ENCODE data around the gene CCNH.

The CCNH gene

DNA sequence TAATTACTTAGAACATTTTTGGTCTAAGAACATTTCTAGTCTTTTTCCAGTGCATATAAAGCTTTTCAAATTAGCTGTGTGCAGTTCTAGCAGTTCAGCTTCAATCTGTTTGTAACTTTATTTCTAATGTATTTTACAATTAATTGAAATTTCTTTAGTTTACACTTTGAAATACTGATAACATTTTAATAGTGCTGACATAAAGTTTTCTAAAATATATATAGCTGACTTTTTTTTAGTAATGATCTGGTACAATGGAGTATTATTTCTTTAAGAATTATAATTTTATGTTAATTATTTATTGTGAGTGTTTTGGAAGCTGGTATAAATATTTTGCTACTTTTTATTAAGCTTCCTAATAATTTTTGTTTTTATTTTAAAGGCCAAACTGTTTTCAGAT, 43.3 kb downstream of the CCNH start:
- Histone ChIP-seq H3K4me1 (ENCODE audit: control insufficient read depth in 2 of 2, insufficient read depth in 1 of 2, low read depth in 1 of 2, low read length in 2 of 2) (no peaks in the 10 kb centered on the region), H3K23ac (ENCODE audit: low read depth, low read length, poor library complexity) (no peak overlapping the region), H4K8ac (ENCODE audit: low read depth, low read length) (no peak overlapping the region), H3K79me1 (ENCODE audit: low read depth, low read length) (no peaks in the 10 kb centered on the region), H3K4ac (ENCODE audit: low read length) (no peak overlapping the region), H2AK5ac (ENCODE audit: low read depth, low read length) (no peak overlapping the region), H2BK15ac (ENCODE audit: low read length) (no peak overlapping the region), H3K36me3 (replicated peaks in 1 of 2; ENCODE audit: control insufficient read depth in 2 of 2, insufficient read depth in 2 of 2, low read length in 2 of 2) (peaks cover 2 to 89% of the 10 kb centered on the region in 2 donors), H3K27ac (replicated peaks; ENCODE audit: low read length) (no peak overlapping the region), H3K9ac (ENCODE audit: low read depth, low read length, poor library complexity) (no peak overlapping the region), H2BK12ac (ENCODE audit: low read length) (no peak overlapping the region), H3K14ac (ENCODE audit: low read length) (no peak overlapping the region), H3K9me3 (replicated peaks in 1 of 2; ENCODE audit: control insufficient read depth in 2 of 2, insufficient read depth in 1 of 2, low read depth in 1 of 2, low read length in 2 of 2) (no peaks in the 10 kb centered on the region), H4K91ac (ENCODE audit: low read depth, low read length, poor library complexity) (no peak overlapping the region), H2BK120ac (ENCODE audit: low read depth, low read length) (no peak overlapping the region), H3K4me3 (ENCODE audit: low read length in 2 of 2) (no peak overlapping the region), H2BK5ac (ENCODE audit: low read length) (no peak overlapping the region), H2AFZ (ENCODE audit: low read length) (no peak overlapping the region), H3K27me3 (ENCODE audit: control insufficient read depth in 3 of 3, insufficient read depth in 3 of 3, low read depth in 1 of 3, low read length in 3 of 3) (no peaks in the 10 kb centered on the region), H3K4me2 (ENCODE audit: insufficient read depth, low read length, poor library complexity, severe bottlenecking) (no peak overlapping the region), H3K18ac (ENCODE audit: low read length) (no peak overlapping the region)
- no peak for DNase-seq (ENCODE audit: low spot score)

GRCh38 chr5:87368601-87369000, 44.1 kb downstream of the CCNH start:
- Histone ChIP-seq H3K4me1 (ENCODE audit: control insufficient read depth in 2 of 2, insufficient read depth in 1 of 2, low read depth in 1 of 2, low read length in 2 of 2) (no peaks in the 10 kb centered on the region), H2BK12ac (ENCODE audit: low read length) (no peak overlapping the region), H3K18ac (ENCODE audit: low read length) (no peak overlapping the region), H2BK15ac (ENCODE audit: low read length) (no peak overlapping the region), H3K27ac (replicated peaks; ENCODE audit: low read length) (no peak overlapping the region), H3K4ac (ENCODE audit: low read length) (no peak overlapping the region), H4K8ac (ENCODE audit: low read depth, low read length) (no peak overlapping the region), H4K91ac (ENCODE audit: low read depth, low read length, poor library complexity) (no peak overlapping the region), H3K36me3 (replicated peaks in 1 of 2; ENCODE audit: control insufficient read depth in 2 of 2, insufficient read depth in 2 of 2, low read length in 2 of 2) (peaks cover 2 to 94% of the 10 kb centered on the region in 2 donors), H3K14ac (ENCODE audit: low read length) (no peak overlapping the region), H3K27me3 (ENCODE audit: control insufficient read depth in 3 of 3, insufficient read depth in 3 of 3, low read depth in 1 of 3, low read length in 3 of 3) (no peaks in the 10 kb centered on the region), H3K9me3 (replicated peaks in 1 of 2; ENCODE audit: control insufficient read depth in 2 of 2, insufficient read depth in 1 of 2, low read depth in 1 of 2, low read length in 2 of 2) (no peaks in the 10 kb centered on the region), H2AFZ (ENCODE audit: low read length) (no peak overlapping the region), H2BK5ac (ENCODE audit: low read length) (no peak overlapping the region), H3K4me3 (ENCODE audit: low read length in 2 of 2) (no peak overlapping the region), H3K23ac (ENCODE audit: low read depth, low read length, poor library complexity) (no peak overlapping the region), H2AK5ac (ENCODE audit: low read depth, low read length) (no peak overlapping the region), H3K9ac (ENCODE audit: low read depth, low read length, poor library complexity) (no peak overlapping the region), H3K4me2 (ENCODE audit: insufficient read depth, low read length, poor library complexity, severe bottlenecking) (no peak overlapping the region), H2BK120ac (ENCODE audit: low read depth, low read length) (no peak overlapping the region), H3K79me1 (ENCODE audit: low read depth, low read length) (no peaks in the 10 kb centered on the region)
- no CpG with 5 or more reads among the region's 3 CpGs for WGBS, 2 donors (ENCODE audit: extremely low coverage in 2 of 2, insufficient read length in 2 of 2, insufficient replicate concordance in 1 of 2)
- no peak for DNase-seq (ENCODE audit: low spot score)

- Histone ChIP-seq H2AFZ (ENCODE audit: low read length) (no peak overlapping the region), H3K4me1 (ENCODE audit: control insufficient read depth in 2 of 2, insufficient read depth in 1 of 2, low read depth in 1 of 2, low read length in 2 of 2) (no peaks in the 10 kb centered on the region), H4K91ac (ENCODE audit: low read depth, low read length, poor library complexity) (no peak overlapping the region), H3K23ac (ENCODE audit: low read depth, low read length, poor library complexity) (no peak overlapping the region), H3K79me1 (ENCODE audit: low read depth, low read length) (no peaks in the 10 kb centered on the region), H3K27ac (replicated peaks; ENCODE audit: low read length) (no peak overlapping the region), H2BK5ac (ENCODE audit: low read length) (no peak overlapping the region), H3K18ac (ENCODE audit: low read length) (no peak overlapping the region), H3K4ac (ENCODE audit: low read length) (no peak overlapping the region), H2AK5ac (ENCODE audit: low read depth, low read length) (no peak overlapping the region), H2BK120ac (ENCODE audit: low read depth, low read length) (no peak overlapping the region), H3K4me2 (ENCODE audit: insufficient read depth, low read length, poor library complexity, severe bottlenecking) (no peak overlapping the region), H4K8ac (ENCODE audit: low read depth, low read length) (no peak overlapping the region), H3K27me3 (ENCODE audit: control insufficient read depth in 3 of 3, insufficient read depth in 3 of 3, low read depth in 1 of 3, low read length in 3 of 3) (no peaks in the 10 kb centered on the region), H3K14ac (ENCODE audit: low read length) (no peak overlapping the region), H3K9me3 (replicated peaks in 1 of 2; ENCODE audit: control insufficient read depth in 2 of 2, insufficient read depth in 1 of 2, low read depth in 1 of 2, low read length in 2 of 2) (no peaks in the 10 kb centered on the region), H3K4me3 (ENCODE audit: low read length in 2 of 2) (no peak overlapping the region), H3K9ac (ENCODE audit: low read depth, low read length, poor library complexity) (no peak overlapping the region), H2BK12ac (ENCODE audit: low read length) (no peak overlapping the region), H3K36me3 (replicated peaks in 1 of 2; ENCODE audit: control insufficient read depth in 2 of 2, insufficient read depth in 2 of 2, low read length in 2 of 2) (peaks cover 0 to 93% of the 10 kb centered on the region in 2 donors), H2BK15ac (ENCODE audit: low read length) (no peak overlapping the region)
- WGBS, 2 donors (ENCODE audit: extremely low coverage in 2 of 2, insufficient read length in 2 of 2, insufficient replicate concordance in 1 of 2): no CpG with 5 or more reads among the region's 2 CpGs
- DNase-seq (ENCODE audit: low spot score): no peak
These were observed 45.5 kb downstream of the CCNH start for GRCh38 chr5:87367243-87367642.

DNA sequence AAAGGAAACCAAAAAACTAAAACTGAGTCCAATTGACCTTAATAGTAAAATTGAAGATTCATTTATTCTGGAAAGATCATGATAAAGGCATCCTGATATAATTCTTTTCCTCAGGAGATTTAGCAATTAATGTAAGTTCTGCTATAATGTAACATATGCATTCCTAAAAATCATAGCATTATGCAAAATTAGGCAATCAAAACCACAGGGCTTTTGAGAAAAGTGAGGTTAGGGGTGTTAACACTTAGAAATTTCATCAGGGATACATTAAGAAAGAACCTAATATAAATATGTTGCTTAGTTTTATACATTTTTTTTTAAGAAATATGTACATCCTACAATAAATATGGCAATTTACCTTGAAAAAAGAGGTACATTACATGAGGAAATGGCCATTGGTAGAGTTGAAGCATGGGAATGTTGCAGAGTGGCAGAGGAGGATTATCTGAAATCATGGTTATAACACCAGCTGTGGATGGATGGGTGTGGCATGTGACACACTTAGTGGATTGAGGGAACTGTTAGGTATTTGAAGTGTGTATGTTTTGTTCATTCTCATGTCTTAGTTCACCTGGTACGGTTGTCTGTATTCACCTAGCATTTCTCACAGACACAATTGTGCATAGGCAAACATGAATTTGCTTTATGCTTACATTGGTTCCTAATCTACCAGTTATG, 51.1 kb downstream of the CCNH start:
- no CpG with 5 or more reads among the region's 1 CpG for WGBS, 2 donors (ENCODE audit: extremely low coverage in 2 of 2, insufficient read length in 2 of 2, insufficient replicate concordance in 1 of 2)
- Histone ChIP-seq H3K4me3 (ENCODE audit: low read length in 2 of 2) (no peak overlapping the region), H3K27ac (replicated peaks; ENCODE audit: low read length) (no peak overlapping the region), H3K36me3 (replicated peaks in 1 of 2; ENCODE audit: control insufficient read depth in 2 of 2, insufficient read depth in 2 of 2, low read length in 2 of 2) (peaks cover 3 to 88% of the 10 kb centered on the region in 2 donors), H4K8ac (ENCODE audit: low read depth, low read length) (no peak overlapping the region), H2BK15ac (ENCODE audit: low read length) (no peak overlapping the region), H3K4me2 (ENCODE audit: insufficient read depth, low read length, poor library complexity, severe bottlenecking) (no peak overlapping the region), H3K79me1 (ENCODE audit: low read depth, low read length) (no peaks in the 10 kb centered on the region), H2AK5ac (ENCODE audit: low read depth, low read length) (no peak overlapping the region), H3K9me3 (replicated peaks in 1 of 2; ENCODE audit: control insufficient read depth in 2 of 2, insufficient read depth in 1 of 2, low read depth in 1 of 2, low read length in 2 of 2) (no peaks in the 10 kb centered on the region), H3K4me1 (ENCODE audit: control insufficient read depth in 2 of 2, insufficient read depth in 1 of 2, low read depth in 1 of 2, low read length in 2 of 2) (no peaks in the 10 kb centered on the region), H3K4ac (ENCODE audit: low read length) (no peak overlapping the region), H2AFZ (ENCODE audit: low read length) (no peak overlapping the region), H4K91ac (ENCODE audit: low read depth, low read length, poor library complexity) (no peak overlapping the region), H3K18ac (ENCODE audit: low read length) (no peak overlapping the region), H2BK12ac (ENCODE audit: low read length) (no peak overlapping the region), H3K27me3 (ENCODE audit: control insufficient read depth in 3 of 3, insufficient read depth in 3 of 3, low read depth in 1 of 3, low read length in 3 of 3) (no peaks in the 10 kb centered on the region), H2BK5ac (ENCODE audit: low read length) (no peak overlapping the region), H3K23ac (ENCODE audit: low read depth, low read length, poor library complexity) (no peak overlapping the region), H3K14ac (ENCODE audit: low read length) (no peak overlapping the region), H3K9ac (ENCODE audit: low read depth, low read length, poor library complexity) (no peak overlapping the region), H2BK120ac (ENCODE audit: low read depth, low read length) (no peak overlapping the region)
- no peak for DNase-seq (ENCODE audit: low spot score)

All from neuronal stem cell (in vitro differentiated cells).